Heart right ventricle (tissue), 16 donors: Measurements from ENCODE around the gene ENPP7. TPM values are rescaled to one million over a fixed set of nuclear protein-coding genes. Genes with fewer than 3 reads are reported as not detected.

Experiments used
- ATAC-seq, 8 donors: fragments of 200-7000 bp; cut with Tn5 transposase; one replicate each; pipeline ENCODE4 v1.9.1; 2020; ENCODE audit warnings: mild to moderate bottlenecking in 8 of 8, moderate library complexity in 8 of 8, moderate number of reproducible peaks in 1 of 8
- DNase-seq, 2 donors: peaks; one replicate each; pipeline ENCODE4 v3.0.0-alpha.2; 2020
- H3K27ac ChIP-seq, 10 donors: fragments of 200-600 bp; sonication (generic) in 2 of 10; one replicate each; pipeline versions ENCODE4 v1.5.0 to v1.8.0; 2020 to 2022; ENCODE audit warnings: mild to moderate bottlenecking in 3 of 10
- H3K27me3 ChIP-seq, 7 donors: fragments of 200-600 bp; one replicate each; pipeline ENCODE4 v1.8.0; 2021 to 2022; ENCODE audit warnings: mild to moderate bottlenecking in 2 of 7
- H3K36me3 ChIP-seq, 9 donors: fragments of 200-600 bp; sonication (generic) in 1 of 9; one replicate each; pipeline versions ENCODE4 v1.5.0 to v1.8.0; 2020 to 2022; ENCODE audit warnings: mild to moderate bottlenecking in 2 of 9
- H3K4me1 ChIP-seq, 9 donors: fragments of 200-600 bp; sonication (generic) in 1 of 9; one replicate each; pipeline versions ENCODE4 v1.5.0 to v1.8.0; 2020 to 2022; ENCODE audit warnings: mild to moderate bottlenecking in 4 of 9
- H3K4me3 ChIP-seq, 10 donors: fragments of 200-600 bp; sonication (generic) in 2 of 10; one replicate each; pipeline versions ENCODE4 v1.5.0 to v1.8.0; 2020 to 2022; ENCODE audit warnings: mild to moderate bottlenecking in 7 of 10, moderate library complexity in 2 of 10
- H3K9me3 ChIP-seq, 11 donors: fragments of 200-600 bp in 10 of 11; sonication (generic) in 2 of 11; one replicate each; pipeline versions ENCODE4 v1.5.0 to v1.8.0; 2013 to 2022; ENCODE audit warnings: mild to moderate bottlenecking in 2 of 11, control low read depth in 1 of 11, moderate library complexity in 1 of 11
- CTCF ChIP-seq, 9 donors: fragments of 200-600 bp; sonication (generic) in 2 of 9; IDR thresholded peaks; one replicate each; pipeline versions ENCODE4 v1.5.0 to v1.8.0; 2021 to 2022; ENCODE audit warnings: antibody characterized with exemption in 9 of 9, mild to moderate bottlenecking in 5 of 9, moderate library complexity in 1 of 9
- WGBS, 2 donors: extraction: QIAGEN DNeasy Blood & Tissue Kit; methylation state at CpG; one replicate each; pipeline ENCODE4 v1.1.7; 2013; ENCODE audit warnings: inconsistent platforms in 1 of 2; 5-methylcytosine and 5-hydroxymethylcytosine counted together
- intact Hi-C, 10 donors: fragments of 100-400 bp; cut with DNase I; formaldehyde crosslinking; loops; one replicate each; pipeline versions ENCODE4 v1.11.1 to v1.14.2; 2022
- polyA plus RNA-seq, 2 donors: library from polyadenylated mRNA; stranded (reverse); fragments of 200-250 nt; gene quantifications; one replicate each; pipeline ENCODE4 v1.2.3, GENCODE V29; 2013
- total RNA-seq, 10 donors: library from RNA; stranded (reverse); fragmentation: NEBNext Ultra II Directional in 3 of 10; extraction: Animal tissue kit (Norgen Biotek cat#: 25700) in 3 of 10; gene quantifications; one replicate each; pipeline versions ENCODE4 v1.2.1 to v1.2.4, GENCODE V29; 2021 to 2023
- donor health status: Arrhythmogenic right ventricular cardiomyopathy.
- donor health status: ischemic (EF 13 %, LVEDD 7.1; RV severe dilation, severe dysfunction).
- donor health status: healthy with polysubstance abuse.
- donor health status: DM: no; HTN: yes; CAD: no.
- donor health status: DM: no; HTN: no; CAD: no.
- donor health status: ischemic (EF 25% LVEDD 6.9; RV normal size, moderate dysfunction).
- donor health status: ischemic (EF 25% LVEDD 5.7; RV mildly dilated, moderate dysfunction).
- donor health status: healthy.
- donor health status: DM: yes; HTN: yes; CAD: no.
- donor health status: Ischemic cardiomyopathy.
- donor health status: ischemic (EF 35%, LVEDD 5.7; RV mildly dilated, moderate dysfunction).
- donor health status: nonischemic (EF 11% LVEDD 7.7; RV severe dilation, severe dysfunction).
- donor health status: DM: yes; HTN: yes; CAD: no.
- donor health status: PGD.
- donor health status: ischemic (EF 29% LVEDD 5.4; RV normal size, mild dysfunction).
- donor health status: nonischemic (EF 23%, LVEDD 6.1; RV moderate dilation, normal function).

ENPP7 gene
- total and polyA plus RNA-seq, 12 donors: not detected

- intact Hi-C loops: loop anchor here in 7 of 10 donors (5.0 to 10.0 kb wide), 8 partner anchors 34 to 251 kb away; partner anchors contain the start of genes CBX2 (in 1 of the 7) and CBX4 (in 1 of the 7)
- H3K36me3 ChIP-seq: no peaks in the 10 kb centered on the region
- peaks cover 6 to 30% (median 19%) of the 10 kb centered on the region in 9 donors for H3K4me1 ChIP-seq
- DNase-seq (no peak), ATAC-seq (no peak)
- no peak overlapping the region for H3K27ac ChIP-seq
- peaks cover 29 to 82% (median 74%) of the 10 kb centered on the region in 7 donors for H3K27me3 ChIP-seq
- H3K4me3 ChIP-seq: no peak overlapping the region
- 92 to 99% methylated on average over 5 of the region's 5 CpGs for WGBS, 2 donors
- no peak for TF ChIP-seq CTCF (IDR thresholded peaks at IDR 0.05)
- H3K9me3 ChIP-seq: no peaks in the 10 kb centered on the region
These were observed 12.9 kb downstream of the ENPP7 start for GRCh38 chr17:79743614-79744013.

- Histone ChIP-seq H3K9me3 (no peaks in the 10 kb centered on the region), H3K27ac (no peak overlapping the region), H3K4me3 (peak overlapping the region in 1 of 10 donors; percentile 17), H3K4me1 (peaks cover 6 to 30% (median 19%) of the 10 kb centered on the region in 9 donors), H3K27me3 (peaks cover 33 to 82% (median 74%) of the 10 kb centered on the region in 7 donors), H3K36me3 (no peaks in the 10 kb centered on the region)
- WGBS, 2 donors: 49 to 52% methylated on average over 6 of the region's 6 CpGs
- no peak for TF ChIP-seq CTCF (IDR thresholded peaks at IDR 0.05)
- intact Hi-C loops: loop anchor here in 7 of 10 donors (2.0 to 10.0 kb wide), 9 partner anchors 31 to 249 kb away; partner anchors contain the start of genes CBX4 (in 1 of the 7) and CBX8 (in 1 of the 7)
- DNase-seq (no peak), ATAC-seq (no peak)
These were observed 14.9 kb downstream of the ENPP7 start for GRCh38 chr17:79745641-79746105.

GRCh38 chr17:79746889-79747507, 16.3 kb downstream of the ENPP7 start:
- WGBS, 2 donors: 10 to 16% methylated on average over 22 of the region's 22 CpGs
- ATAC-seq (no peak), DNase-seq (no peak)
- no peak for TF ChIP-seq CTCF (IDR thresholded peaks at IDR 0.05)
- H3K4me3 ChIP-seq: no peak overlapping the region
- H3K9me3 ChIP-seq: no peaks in the 10 kb centered on the region
- intact Hi-C loops: loop anchor here in 7 of 10 donors (2.0 to 10.0 kb wide), 9 partner anchors 30 to 248 kb away; partner anchors contain the start of genes CBX4 (in 1 of the 7) and CBX8 (in 1 of the 7)
- peaks cover 2 to 25% (median 14%) of the 10 kb centered on the region in 9 donors for H3K4me1 ChIP-seq
- no peak overlapping the region for H3K27ac ChIP-seq
- H3K36me3 ChIP-seq: no peaks in the 10 kb centered on the region
- peaks cover 22 to 82% (median 75%) of the 10 kb centered on the region in 7 donors for H3K27me3 ChIP-seq

GRCh38 chr17:79747508-79748294, 17.0 kb downstream of the ENPP7 start:
- TF ChIP-seq CTCF (IDR thresholded peaks at IDR 0.05): no peak
- intact Hi-C loops: loop anchor here in 7 of 10 donors (2.0 to 10.0 kb wide), 9 partner anchors 29 to 247 kb away; partner anchors contain the start of genes CBX4 (in 1 of the 7) and CBX8 (in 1 of the 7)

More at GRCh38 chr17:79747508-79748294, 17.0 kb downstream of the ENPP7 start:
- Histone ChIP-seq H3K4me1 (peaks cover 0 to 22% (median 11%) of the 10 kb centered on the region in 9 donors), H3K9me3 (no peaks in the 10 kb centered on the region), H3K36me3 (no peaks in the 10 kb centered on the region), H3K4me3 (peak overlapping the region in 1 of 10 donors; percentile 3), H3K27me3 (peaks cover 19 to 84% (median 75%) of the 10 kb centered on the region in 7 donors), H3K27ac (no peak overlapping the region)
- WGBS, 2 donors: 3% methylated on average over 61 to 73 of the region's 74 CpGs
- DNase-seq (no peak), ATAC-seq (peak in 3 of 8 donors; percentile 14 to 38 (median 30))
